SK-N-SH treated with all-trans-retinoic acid at 6 μM for 48 hours (cell line): Measurements from ENCODE around the gene SF3B3.

ENCODE experiments used
- ATAC-seq: fragments of 200-7000 bp; cut with Tn5 transposase; 3 replicates; pipeline ENCODE4 v1.9.1; 2020; ENCODE audit warnings: mild to moderate bottlenecking, moderate library complexity
- ARNTL ChIP-seq: fragments of 450-650 bp; formaldehyde crosslinking; IDR thresholded peaks from 2 replicates; pipeline ENCODE4 v1.5.0; 2020; ENCODE audit warnings: low read depth, mild to moderate bottlenecking, moderate library complexity, borderline replicate concordance
- BACH2 ChIP-seq: fragments of 250-450 bp; sonication (Bioruptor Pico); IDR thresholded peaks from 2 replicates; pipeline ENCODE4 v1.9.0; 2021; ENCODE audit warnings: mild to moderate bottlenecking, borderline replicate concordance
- CREB5 ChIP-seq: fragments of 250-450 bp; sonication (Bioruptor Pico); IDR thresholded peaks from 2 replicates; pipeline ENCODE4 v1.5.1; 2020; ENCODE audit warnings: low read depth, mild to moderate bottlenecking, moderate library complexity
- CSDC2 ChIP-seq: fragments of 250-450 bp; sonication (Bioruptor Pico); IDR thresholded peaks from 2 replicates; pipeline ENCODE4 v1.5.0; 2020; ENCODE audit warnings: mild to moderate bottlenecking, moderate library complexity
- ESRRG ChIP-seq: fragments of 250-450 bp; sonication (Bioruptor Pico); IDR thresholded peaks from 2 replicates; pipeline ENCODE4 v1.6.1; 2021; ENCODE audit warnings: mild to moderate bottlenecking
- ISL1 ChIP-seq: fragments of 250-450 bp; sonication (Bioruptor Pico); IDR thresholded peaks from 2 replicates; pipeline ENCODE4 v2.1.2; 2022; ENCODE audit warnings: mild to moderate bottlenecking, moderate library complexity
- OSR1 ChIP-seq: fragments of 250-450 bp; sonication (Bioruptor Pico); IDR thresholded peaks from 2 replicates; pipeline ENCODE4 v1.8.0; 2022; ENCODE audit warnings: moderate library complexity, mild to moderate bottlenecking, inconsistent platforms
- PATZ1 ChIP-seq: fragments of 250-450 bp; sonication (Bioruptor Pico); IDR thresholded peaks from 2 replicates; pipeline ENCODE4 v1.8.0; 2020; ENCODE audit warnings: mild to moderate bottlenecking, moderate library complexity, borderline replicate concordance
- POU6F1 ChIP-seq: fragments of 250-450 bp; sonication (Bioruptor Pico); IDR thresholded peaks from 2 replicates; pipeline ENCODE4 v1.8.0; 2021; ENCODE audit warnings: low read depth, mild to moderate bottlenecking, moderate library complexity, borderline replicate concordance
- PPARA ChIP-seq: fragments of 250-450 bp; sonication (Bioruptor Pico); IDR thresholded peaks from 2 replicates; pipeline ENCODE4 v1.5.0; 2020; ENCODE audit warnings: mild to moderate bottlenecking, borderline replicate concordance
- RARB ChIP-seq: fragments of 250-450 bp; sonication (Bioruptor Pico); IDR thresholded peaks from 2 replicates; pipeline ENCODE4 v1.8.0; 2021; ENCODE audit warnings: mild to moderate bottlenecking, moderate library complexity
- SNAI2 ChIP-seq: fragments of 250-450 bp; sonication (Bioruptor Pico); IDR thresholded peaks from 2 replicates; pipeline ENCODE4 v1.5.0; 2020; ENCODE audit warnings: mild to moderate bottlenecking, moderate library complexity
- TOX ChIP-seq: fragments of 250-450 bp; sonication (Bioruptor Pico); IDR thresholded peaks from 2 replicates; pipeline ENCODE4 v1.8.0; 2021; ENCODE audit warnings: mild to moderate bottlenecking, moderate library complexity, borderline replicate concordance
- ZC3H10 ChIP-seq: fragments of 250-450 bp; sonication (Bioruptor Pico); IDR thresholded peaks from 2 replicates; pipeline ENCODE4 v1.5.1; 2021; ENCODE audit warnings: mild to moderate bottlenecking, moderate library complexity
- ZFP3 ChIP-seq: fragments of 250-450 bp; sonication (Bioruptor Pico); IDR thresholded peaks from 2 replicates; pipeline ENCODE4 v1.5.0; 2020; ENCODE audit warnings: mild to moderate bottlenecking, moderate library complexity
- ZFP30 ChIP-seq: fragments of 450-650 bp; formaldehyde crosslinking; IDR thresholded peaks from 2 replicates; pipeline ENCODE4 v1.5.0; 2022; ENCODE audit warnings: mild to moderate bottlenecking, moderate library complexity
- ZNF565 ChIP-seq: fragments of 450-650 bp; formaldehyde crosslinking; conservative IDR thresholded peaks from 2 replicates; pipeline ENCODE4 v1.5.0; 2020; ENCODE audit warnings: low read depth, mild to moderate bottlenecking, moderate library complexity
- ZNF70 ChIP-seq: fragments of 450-650 bp; formaldehyde crosslinking; IDR thresholded peaks from 2 replicates; pipeline ENCODE4 v1.5.0; 2020; ENCODE audit warnings: mild to moderate bottlenecking, moderate library complexity
- ZNF8 ChIP-seq: fragments of 450-650 bp; formaldehyde crosslinking; IDR thresholded peaks from 2 replicates; pipeline ENCODE4 v1.5.0; 2020; ENCODE audit warnings: mild to moderate bottlenecking, moderate library complexity

The SF3B3 gene

GRCh38 chr16:70591615-70592014 lies 68.0 kb downstream of the SF3B3 start:
- no peak for ATAC-seq
- TF ChIP-seq PATZ1 (CRISPR knock-in tag) (no peak), OSR1 (CRISPR knock-in tag) (no peak)
- TF ChIP-seq, all 23 proteins: peak for 0

GRCh38 chr16:70592106-70592571 lies 68.5 kb downstream of the SF3B3 start:
- no peak for TF ChIP-seq PPARA (CRISPR knock-in tag)
- TF ChIP-seq CREB5, result no peak
- TF ChIP-seq ZNF8 (CRISPR knock-in tag), result no peak
- TF ChIP-seq CSDC2 (CRISPR knock-in tag), result no peak
- no peak for TF ChIP-seq POU6F1 (CRISPR knock-in tag)
- TF ChIP-seq ARNTL, result no peak
- ATAC-seq, result no peak; the same call in 2 of the 3 replicates

- TF ChIP-seq OSR1 (CRISPR knock-in tag) (no peak), TOX (no peak), CSDC2 (CRISPR knock-in tag) (no peak), PPARA (CRISPR knock-in tag) (no peak), POU6F1 (CRISPR knock-in tag) (no peak), ZC3H10 (no peak)
- ATAC-seq, result no peak
Observed at GRCh38 chr16:70593544-70593943, 69.9 kb downstream of the SF3B3 start.

GRCh38 chr16:70594569-70594968 lies 71.0 kb downstream of the SF3B3 start:
- no peak for ATAC-seq

GRCh38 chr16:70597135-70597835 lies 73.7 kb downstream of the SF3B3 start:
- TF ChIP-seq CSDC2 (CRISPR knock-in tag) (no peak), BACH2 (CRISPR knock-in tag) (no peak), RARB (no peak), ZC3H10 (no peak), OSR1 (CRISPR knock-in tag) (no peak), POU6F1 (CRISPR knock-in tag) (no peak), ESRRG (no peak), ZNF70 (CRISPR knock-in tag) (no peak), ZFP3 (CRISPR knock-in tag) (no peak), ISL1 (CRISPR knock-in tag) (no peak), PPARA (CRISPR knock-in tag) (no peak), TOX (no peak), ZFP30 (CRISPR knock-in tag) (no peak), ZNF565 (CRISPR knock-in tag) (no peak), SNAI2 (CRISPR knock-in tag) (no peak), CREB5 (no peak)
- ATAC-seq, result no peak

More at GRCh38 chr16:70594569-70594968, 71.0 kb downstream of the SF3B3 start:
- no peak for TF ChIP-seq PPARA (CRISPR knock-in tag)
